HUDEP-2 (cell line): ENCODE measurements around the gene AGBL3.
"Not testable (repeated sequence)": the region's sequence is repeated elsewhere in the genome, so short reads cannot be mapped to it uniquely, and the experiment has no call there.

ENCODE experiments used
- DNase-seq, 76 experiments: peaks; one replicate each; lab custom pipeline; 2025; ENCODE audit not compliant: unreplicated experiment in 76 of 76; lab: John Stamatoyannopoulos, UW

Gene AGBL3

DNA sequence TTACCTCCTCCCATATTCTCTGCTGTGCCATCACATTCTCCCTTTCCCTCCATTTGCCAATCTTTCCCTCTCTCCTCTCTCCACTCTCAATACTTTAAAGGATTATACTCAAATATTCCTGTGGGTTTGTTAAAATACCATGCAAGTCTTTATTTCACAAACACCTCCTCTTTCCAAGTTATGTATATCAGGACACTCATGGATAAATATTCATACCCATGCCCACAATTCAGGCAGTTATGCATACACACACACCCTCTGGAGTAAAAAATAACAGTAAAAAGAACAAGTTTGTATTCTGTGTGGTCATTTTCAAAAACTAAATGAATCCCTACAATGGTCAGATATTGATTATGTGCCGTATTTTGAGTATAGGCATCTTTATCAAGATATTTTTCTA, 88.2 kb downstream of the AGBL3 start:
- DNase-seq = no peak

DNA sequence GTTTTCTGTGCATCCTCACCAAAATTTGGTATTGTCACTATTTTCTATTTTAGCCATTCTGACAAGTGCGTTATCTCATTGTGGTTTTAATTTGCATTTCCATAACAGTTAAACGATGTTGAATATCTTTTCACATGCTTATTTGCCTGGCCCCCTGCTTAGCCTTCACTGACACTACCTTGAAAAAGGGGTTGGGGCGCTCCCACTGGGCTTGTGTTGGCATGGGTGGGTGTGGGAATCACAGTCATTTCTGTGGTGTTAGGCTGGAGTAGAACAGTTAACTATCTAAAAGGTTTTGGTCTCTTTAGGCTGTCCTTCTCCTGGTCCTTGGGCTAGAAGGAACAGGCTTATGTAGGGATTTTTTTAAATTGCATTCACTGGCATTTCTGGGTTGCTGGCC, 89.4 kb downstream of the AGBL3 start:
- DNase-seq = no peak

DNA sequence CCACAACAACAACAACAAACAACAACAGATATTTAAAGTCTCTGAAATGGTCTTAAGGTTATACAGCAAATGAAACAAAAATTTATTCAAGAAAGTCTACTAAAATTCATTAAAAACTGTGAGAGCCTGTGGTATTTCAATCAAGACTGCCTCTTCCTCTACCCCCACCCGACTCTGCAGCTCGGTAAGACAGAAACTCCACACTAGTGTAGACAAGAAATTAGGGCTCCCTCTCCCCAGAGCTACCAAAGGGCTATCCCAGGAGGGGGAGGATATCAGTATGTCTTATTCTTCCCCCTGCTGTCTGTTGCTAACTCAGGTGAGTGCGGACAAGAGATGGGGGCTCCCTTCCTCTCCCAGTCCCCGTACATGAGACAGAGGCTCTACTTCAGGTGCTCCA, 90.6 kb downstream of the AGBL3 start:
- no peak for DNase-seq

DNA sequence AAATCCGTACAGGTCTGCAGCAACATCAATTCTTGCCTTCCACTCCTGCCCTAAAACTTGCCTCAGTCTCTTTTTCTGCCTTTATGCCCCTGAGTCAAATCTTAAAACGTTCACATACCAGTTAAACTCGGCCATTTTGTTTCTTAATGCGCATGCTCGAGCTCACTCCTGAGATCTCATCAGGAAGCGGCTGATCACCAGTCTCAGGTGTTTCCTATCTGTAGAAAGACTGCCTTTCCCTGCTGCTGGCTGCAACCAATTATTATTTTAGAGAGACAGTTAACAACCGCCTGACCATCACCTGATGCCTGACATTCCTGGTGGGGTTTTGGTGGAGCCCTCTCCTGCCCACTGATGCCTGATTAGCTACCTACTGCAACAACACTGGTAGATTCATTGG, 91.3 kb downstream of the AGBL3 start:
- no peak for DNase-seq

DNA sequence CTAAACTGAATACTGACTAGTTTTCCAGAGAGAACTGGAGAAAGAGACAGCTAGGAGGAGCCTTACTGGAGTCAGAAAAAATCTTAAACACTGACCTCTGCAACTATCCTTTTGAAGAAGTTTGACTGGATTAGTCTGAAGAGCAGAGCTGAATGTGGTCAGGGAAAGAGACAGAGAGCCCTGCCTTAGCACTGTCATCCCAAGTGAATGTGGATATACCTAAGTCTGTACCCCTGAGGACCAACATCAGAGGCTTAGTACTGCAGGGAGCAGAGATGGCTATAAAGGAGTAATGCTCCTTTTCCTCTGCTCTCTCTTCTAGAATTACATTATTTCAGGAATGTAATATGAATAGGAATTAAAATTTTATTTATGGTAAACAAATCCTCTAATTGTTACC, 91.7 kb downstream of the AGBL3 start:
- DNase-seq = no peak

DNA sequence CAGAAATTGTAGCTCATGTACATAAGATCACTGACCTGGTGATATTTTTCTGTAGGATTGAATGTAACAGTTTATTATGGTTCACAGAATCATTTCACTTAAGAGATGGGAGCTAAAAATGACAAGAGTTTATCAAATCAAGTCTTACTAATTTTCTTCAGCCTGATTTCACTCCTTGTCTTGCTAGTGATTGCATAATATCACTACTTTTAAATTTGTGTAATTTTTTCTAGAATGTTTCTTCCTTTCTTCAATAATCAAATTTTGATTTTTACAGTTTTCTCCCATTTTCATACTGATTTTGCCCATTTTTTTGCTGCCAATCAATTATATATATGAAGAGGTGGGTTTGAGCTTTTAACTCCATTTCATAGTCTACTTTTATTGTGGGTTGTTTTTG, 92.8 kb downstream of the AGBL3 start:
- DNase-seq = no peak

DNA sequence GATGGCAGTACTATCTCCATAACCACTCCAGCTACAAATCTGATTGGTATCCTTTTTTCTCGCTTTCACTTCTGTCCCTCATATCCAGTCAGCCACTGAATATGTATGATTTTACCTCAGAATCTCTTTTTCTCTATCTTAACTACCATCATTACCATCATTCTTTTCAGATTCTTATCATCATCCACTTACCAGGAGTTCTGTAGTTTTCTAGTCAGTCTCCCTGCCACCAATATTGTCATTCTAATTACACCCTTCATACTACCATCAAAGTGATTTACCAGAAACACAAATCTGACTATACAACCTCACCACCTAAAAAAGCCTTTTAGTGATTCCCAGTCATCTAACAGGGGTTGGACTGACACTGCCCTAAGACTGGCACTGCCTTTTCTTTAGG, 96.7 kb downstream of the AGBL3 start:
- no peak for DNase-seq

DNA sequence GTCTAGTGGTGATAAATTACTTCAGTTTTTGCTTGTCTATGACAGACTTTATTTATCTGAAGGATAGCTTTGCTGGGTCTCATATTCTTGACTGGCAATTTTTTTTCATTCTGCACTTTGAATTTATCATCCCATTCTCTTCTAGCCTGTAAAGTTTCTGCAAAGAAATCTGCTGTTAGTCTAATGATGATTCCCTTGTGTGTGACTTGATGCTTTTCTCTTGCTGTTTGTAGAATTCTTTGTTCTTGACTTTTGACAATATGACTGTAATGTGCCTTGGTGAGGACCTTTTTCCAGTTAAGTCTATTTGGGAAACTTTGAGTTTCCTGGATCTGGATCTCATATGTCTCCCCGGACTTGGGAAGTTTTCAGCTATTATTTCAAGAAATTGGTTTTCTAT, 102.3 kb downstream of the AGBL3 start:
- no peak for DNase-seq

DNA sequence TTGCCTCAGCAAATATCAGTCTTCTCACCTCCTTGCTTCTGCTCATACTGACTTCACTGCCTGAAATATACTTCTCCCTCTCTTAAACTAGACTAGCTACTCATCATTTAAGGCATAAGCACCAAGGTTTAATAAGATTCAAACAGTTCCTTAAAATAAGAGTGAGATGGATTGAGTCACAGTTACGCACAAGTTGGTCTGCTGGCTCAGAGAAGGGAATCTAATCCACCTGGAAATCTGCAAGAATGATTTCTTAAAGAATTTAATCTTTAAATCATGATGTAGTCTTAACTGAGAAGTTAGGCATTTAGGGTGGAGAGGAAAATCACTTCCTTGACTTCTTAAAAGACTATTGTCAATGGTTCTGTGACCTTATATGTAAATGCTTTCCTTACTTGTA, 105.4 kb downstream of the AGBL3 start:
- DNase-seq = no peak

DNA sequence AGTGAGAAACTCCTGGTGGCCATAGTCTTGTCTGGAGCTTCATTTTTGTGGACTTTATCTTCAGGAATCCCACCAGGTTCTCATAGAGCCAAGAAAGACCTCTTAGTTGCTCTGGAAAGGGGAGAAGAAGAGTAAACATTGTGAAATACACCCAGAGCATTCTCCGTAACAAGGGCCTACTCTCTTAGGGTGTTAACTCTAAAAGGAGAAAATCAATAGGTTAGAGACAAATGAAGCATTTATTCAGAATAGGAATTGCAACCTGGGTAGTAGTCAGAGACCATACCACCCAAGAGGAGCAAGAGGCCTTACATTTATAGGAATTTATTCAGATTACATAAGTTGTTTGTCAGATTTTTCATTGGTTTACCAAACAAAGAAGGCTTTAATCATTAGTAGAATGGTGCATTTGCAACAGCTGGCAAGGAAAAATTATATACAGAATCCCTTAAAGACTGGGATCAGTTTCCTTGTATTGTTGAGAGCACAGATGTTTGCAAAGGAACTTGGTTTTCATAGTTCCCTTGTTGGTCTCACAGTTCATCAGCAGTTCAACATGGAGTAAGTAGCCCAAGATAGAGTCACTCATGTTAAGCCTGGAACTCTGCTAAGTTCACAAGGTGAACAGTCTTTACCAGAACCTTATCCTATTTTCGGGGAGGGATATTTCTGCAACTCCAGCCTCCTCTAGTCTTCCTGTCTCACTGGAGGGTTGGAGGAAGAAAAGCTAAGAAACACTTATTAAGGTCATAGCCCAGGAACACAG, 108.3 kb downstream of the AGBL3 start:
- no peak for DNase-seq

DNA sequence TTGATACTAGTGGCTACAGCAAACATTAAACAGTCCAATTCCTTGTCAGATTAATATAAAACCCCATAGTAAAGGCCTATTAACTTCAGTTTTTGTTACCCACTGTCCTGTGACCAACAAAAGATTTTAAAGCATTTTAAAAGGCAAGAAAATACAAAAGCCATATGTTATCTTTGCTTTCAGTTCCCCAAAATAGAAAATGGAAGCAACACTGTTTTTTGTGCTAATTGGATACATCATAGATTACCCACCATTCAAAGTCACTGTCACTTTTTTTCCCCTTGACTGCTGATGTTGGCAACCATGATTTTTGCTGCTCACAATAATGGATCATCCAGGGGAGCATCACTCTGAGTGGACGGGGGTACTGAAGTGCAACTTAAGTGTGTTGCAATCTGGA, 109.1 kb downstream of the AGBL3 start:
- DNase-seq = no peak

DNA sequence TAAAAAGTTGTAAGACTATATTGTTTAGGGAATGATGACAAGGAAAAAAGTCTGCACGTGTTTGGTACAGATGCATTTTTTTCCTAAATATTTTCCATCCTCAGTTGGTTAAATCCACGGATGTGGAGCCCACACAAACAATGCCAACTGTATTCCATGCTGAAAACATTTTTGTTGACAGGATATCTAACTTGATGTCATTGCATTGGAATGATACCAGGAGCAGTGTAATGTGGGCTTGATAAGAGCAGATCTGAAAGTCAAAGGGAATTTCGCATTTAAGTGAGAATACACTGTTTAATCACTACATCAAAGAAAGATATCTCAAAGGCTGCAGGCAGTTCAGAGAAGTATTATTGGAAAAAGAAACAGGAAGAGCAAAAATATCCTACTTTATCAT, 112.1 kb downstream of the AGBL3 start:
- DNase-seq = no peak

DNA sequence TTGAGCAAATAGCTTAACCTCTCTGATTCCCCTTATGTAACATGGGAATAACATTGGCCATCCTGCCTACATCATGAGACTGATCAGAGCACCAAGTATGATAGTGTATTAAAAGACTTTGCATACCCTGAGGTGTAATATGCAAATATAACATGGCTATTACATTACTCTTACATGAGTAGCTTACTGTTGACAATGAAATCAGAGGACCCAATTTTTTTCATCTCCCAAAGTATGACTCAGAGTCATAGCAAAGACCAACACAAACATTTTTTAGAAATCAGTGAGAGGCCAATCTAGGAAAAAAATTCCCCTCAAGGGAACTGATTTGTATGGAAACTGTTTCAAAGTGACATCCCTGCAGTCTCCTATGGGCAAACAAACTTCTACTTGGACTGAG, 114.5 kb downstream of the AGBL3 start:
- no peak for DNase-seq

DNA sequence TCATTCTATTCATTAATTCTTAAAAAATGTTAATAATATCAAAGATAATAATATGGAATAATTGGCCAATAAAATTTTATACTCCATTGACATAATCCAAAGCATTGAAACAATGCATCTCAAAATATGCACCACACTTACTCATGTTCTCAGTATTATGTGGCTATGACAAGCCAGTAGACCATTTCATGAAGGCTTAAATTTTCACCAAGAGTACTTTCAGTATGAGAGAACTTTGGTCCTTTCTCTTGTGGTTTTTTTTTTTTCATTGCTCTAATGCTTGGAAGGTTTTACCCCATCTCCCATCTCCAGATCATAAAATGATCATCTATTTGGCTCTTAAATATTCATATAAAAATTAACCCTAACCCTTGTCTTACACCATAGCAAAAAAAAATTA, 116.1 kb downstream of the AGBL3 start:
- DNase-seq = no peak

DNA sequence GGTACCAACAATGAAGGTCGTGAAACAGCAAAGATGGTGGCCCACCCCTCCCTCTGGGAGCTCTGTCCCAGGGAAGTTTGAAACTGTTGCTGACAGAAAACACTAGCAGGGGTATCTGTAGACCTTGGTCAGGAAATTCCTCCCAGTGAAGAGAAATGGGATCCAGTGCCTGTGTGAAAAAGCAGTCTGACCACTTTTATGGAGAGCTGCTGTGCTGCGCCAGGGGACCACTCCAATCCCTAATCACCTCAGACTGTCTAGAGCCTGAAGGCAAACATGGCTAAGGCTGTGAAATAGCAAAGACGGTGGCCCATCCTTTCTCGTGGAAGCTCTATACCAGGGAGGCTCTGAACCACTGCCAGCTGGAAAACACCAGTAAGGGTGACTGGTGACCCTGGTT, 123.3 kb downstream of the AGBL3 start:
- no peak for DNase-seq

DNA sequence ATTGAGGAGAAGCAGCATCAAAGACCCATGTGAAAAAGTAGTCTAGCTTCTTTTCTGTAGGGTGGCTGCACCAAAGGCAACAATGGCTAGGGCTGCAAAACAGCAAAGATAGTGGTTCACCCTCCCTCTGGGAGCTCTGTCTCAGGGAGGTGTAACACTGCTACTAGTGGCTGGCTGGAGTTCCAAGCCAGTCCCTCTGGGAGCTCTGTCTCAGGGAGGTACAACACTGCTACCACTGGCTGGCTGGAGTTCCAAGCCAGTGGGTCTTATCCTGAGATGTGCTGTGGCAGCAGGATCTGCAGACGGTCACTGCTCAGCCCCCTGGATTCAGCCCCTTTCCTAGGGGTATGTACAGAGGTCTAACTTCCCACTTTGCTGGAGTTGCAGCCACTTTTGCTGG, 123.7 kb downstream of the AGBL3 start:
- DNase-seq = no peak

DNA sequence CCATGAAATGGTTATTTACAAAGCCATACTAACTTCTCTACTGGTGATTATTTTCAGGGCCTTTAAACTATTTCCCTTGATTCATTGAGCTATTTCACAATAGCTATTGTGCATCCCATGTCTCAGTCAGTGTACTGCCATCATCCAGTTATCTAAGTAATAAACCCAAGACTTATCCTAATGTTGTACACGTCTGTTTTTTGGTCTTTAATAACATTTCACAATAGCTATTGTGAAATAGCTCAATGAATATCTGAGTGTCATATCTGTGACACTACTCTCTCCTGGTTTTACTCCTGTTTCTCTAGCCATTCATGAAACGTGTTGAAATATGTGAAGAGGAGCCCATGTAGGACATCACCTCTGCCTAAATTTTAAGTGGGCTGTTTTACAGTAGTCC, 125.1 kb downstream of the AGBL3 start:
- DNase-seq = no peak

DNA sequence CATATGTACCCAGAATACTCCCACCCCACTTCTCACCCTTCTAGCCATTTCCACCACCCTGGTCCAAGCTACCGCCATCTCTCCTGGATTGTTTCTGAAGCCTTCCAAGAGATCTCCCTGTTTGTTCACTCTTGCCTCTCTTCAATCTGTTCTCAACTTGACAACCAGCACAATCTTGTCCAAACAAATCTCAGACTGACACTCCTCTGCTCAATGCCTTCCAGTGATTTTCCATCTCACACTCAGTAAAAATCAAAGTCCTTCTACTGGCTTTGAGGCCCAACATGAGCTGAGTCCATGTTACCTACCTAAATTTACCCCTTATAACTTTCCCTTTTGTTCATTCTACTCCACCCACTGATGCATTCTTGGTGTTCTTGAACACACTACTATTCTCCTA, 128.3 kb downstream of the AGBL3 start:
- DNase-seq = no peak

DNA sequence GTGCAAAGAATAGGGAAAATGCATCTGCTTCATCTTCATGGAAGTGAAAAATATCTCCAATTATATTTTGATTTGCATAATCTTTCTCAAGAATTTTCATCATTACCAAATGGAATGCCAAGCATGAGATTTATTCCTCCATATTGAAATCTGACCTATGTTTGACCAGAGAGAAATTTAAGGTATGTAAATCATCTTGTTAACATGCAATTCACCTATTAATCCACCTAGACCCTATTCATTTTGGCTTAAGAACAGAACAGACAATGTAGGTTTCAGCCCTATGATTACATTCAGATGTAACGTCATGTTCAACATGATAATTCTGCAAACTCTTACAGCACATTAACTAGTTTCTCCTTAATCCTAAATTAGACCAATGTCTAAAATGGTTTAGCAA, 130.8 kb downstream of the AGBL3 start:
- DNase-seq = no peak

DNA sequence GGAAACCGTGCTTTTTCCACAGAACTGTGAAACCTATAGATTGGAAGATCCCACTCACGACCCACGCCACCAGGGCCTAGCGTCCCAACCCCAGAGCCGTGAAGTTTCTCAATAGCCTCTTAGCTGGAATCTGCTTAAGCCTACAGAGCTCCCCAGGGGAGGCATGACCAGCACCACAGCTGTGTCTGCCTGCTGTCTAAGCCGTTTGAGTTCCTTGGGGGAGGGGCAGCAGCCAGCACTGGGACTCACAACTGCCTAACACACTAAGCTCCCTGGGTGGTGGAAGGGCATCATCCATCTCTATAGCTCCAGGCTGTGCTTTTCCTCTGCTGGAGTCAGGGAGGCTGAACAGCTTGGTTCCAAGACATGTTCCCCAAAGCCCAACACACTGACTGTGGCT, 135.6 kb downstream of the AGBL3 start:
- DNase-seq = no peak

DNA sequence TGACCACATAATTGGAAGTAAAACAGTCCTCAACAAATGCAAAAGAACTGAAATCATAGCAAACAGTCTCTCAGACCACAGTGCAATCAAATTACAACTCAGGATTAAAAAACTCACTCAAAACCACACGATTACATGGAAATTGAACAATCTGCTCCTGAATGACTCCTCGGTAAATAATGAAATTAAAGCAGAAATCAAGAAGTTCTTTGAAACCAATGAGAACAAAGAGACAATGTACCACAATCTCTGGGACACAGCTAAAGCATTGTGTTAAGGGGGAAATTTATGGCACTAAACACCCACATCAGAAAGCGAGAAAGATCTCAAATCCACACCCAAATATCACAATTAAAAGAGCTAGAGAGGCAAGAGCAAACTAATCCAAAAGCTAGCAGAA, 138.3 kb downstream of the AGBL3 start:
- DNase-seq = not testable (repeated sequence)

DNA sequence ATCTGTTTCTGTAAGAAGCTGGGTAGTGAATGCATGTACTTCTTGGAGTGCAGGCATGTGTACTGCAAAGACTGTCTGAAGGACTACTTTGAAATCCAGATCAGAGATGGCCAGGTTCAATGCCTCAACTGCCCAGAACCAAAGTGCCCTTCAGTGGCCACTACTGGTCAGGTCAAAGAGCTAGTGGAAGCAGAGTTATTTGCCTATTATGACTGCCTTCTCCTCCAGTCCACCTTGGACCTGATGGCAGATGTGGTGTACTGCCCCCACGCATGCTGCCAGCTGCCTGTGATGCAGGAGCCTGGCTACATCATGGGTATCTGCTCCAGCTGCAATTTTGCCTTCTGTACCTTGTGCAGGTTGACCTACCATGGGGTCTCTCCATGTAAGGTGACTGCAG, 142.6 kb downstream of the AGBL3 start:
- DNase-seq = no peak

DNA sequence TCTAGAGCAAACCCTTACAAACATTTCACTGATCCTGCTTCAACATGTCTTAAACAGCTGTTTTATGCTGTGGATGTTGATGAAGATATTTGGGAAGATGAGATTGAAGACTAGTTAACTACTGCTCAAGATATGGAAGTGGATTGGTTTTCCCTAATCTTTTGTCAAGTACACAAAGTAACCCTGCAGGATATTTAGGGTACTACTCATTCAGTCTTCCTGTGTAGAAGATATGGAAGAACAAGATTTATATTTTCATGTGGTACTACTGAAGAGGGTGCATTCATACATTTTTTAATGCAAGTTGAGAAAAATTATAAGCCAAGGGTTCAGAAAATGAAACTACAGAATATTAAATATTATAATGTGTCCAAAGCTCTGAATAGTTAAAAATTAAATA, 143.3 kb downstream of the AGBL3 start:
- DNase-seq = no peak
